Measurements from ENCODE around the gene ZBTB17.
"Not testable (repeated sequence)": the region's sequence is repeated elsewhere in the genome, so short reads cannot be mapped to it uniquely, and the experiment has no call there.

Gene ZBTB17

DNA sequence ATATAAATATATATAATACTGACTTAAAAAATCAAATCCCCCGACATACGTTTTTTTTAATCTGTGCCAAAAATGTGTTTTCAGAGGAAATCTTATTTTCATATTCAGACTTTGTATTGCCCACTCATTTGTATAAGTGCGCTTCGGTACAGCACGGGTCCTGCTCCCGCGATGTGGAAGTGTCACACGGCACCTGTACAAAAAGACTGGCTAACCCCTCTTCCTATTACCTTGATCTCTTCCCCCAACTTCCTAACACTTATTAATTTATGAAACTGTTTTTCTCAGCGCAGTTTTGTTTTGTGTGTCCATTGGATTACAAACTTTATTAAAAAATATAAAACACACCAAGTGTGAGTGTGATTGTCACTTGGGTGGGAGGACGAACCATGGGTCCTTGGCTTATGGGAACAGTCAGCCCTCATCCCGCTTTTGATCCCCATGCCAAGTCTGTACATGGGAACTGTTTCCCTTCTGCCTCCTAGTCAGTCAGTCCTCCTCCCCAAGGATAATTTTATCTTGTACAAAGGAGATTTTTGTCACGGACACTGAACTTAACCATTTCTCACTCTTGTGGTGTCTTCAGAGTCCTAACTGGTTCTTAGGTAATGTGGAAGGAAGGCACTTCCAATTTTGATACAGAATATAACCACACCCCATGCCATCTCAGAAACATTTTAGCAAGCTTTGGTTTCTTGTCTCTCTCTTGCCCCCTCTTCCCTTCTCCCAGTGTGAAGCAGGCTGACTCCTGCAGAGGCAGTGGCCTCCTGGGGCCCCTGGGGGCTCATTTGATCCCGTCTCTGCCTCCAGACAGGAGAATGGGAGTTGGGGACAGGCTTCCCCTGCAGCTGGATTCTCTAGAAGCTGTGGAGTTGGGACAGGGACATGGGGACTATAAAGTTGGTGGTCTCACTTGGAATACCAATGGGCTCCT, 35.5 kb downstream of the ZBTB17 start:
- no peak overlapping the region for H3K27ac ChIP-seq
- DNase-seq (ENCODE audit: low read depth, low spot score) = no peak

DNA sequence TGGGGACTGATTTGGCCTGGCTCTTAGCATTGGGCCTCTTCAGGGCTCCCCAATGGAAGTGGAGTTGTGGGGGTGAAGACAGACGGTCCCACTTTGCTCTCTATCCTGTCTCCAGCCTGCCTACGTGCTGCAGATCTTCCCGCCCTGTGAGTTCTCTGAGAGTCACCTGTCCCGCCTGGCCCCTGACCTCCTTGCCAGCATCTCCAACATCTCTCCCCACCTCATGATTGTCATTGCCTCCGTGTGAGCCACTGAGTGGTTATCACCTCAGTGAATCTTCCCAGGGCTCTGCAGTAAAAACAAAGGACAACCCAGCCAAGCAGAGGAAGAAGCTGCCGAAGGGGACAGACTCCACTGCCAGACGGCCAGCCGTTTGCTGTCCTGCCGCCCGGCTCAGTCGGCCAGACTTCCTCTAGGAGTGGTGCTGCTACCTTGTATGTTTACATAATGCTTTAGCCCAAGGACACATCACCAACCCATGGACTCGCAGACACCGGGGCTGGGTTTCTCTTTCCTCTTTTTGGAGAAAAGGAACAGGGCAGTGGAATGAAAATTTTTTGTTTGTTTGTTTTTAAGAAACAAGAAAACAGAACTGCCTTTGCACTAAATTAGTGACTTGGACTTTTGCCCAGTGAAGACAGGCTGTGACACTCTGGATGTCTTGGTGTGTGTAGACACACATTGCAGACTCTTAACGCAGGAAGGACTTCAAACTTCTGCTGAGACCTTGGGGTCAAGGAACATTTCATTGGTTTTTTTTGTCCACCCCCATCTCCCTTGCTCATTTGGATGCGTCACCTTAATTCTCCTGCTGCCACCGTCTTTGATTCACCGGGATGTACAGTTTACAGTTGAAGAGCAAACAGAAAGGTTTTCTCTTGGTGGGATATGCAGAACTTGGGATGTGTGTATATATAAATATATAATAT, 36.5 kb downstream of the ZBTB17 start:
- DNase-seq (ENCODE audit: low read depth, low spot score) = no peak
- H3K27ac ChIP-seq = peak overlapping the region; percentile 40

DNA sequence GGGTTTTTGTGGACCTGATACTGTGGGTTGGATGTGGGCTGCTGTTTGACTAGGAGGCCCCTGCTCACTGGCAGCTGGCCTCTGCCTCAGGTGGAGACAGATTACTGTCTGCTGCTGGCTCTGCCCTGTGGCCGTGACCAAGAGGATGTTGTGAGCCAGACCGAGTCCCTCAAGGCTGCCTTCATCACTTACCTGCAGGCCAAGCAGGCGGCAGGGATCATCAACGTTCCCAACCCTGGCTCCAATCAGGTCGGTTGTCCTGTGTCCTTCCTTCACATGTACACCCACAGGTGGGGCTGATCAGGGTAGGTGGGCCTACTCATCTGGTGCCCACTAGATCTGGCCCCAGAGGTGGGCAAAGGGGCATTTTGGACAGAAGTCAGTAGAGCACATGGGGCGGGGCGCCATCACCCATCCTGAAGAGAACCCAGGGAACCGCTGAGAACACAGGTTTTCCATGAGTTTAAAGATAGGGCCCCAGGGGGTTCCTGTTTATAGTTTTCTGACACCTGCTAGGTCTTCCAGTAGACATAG, 37.2 kb downstream of the ZBTB17 start:
- H3K27ac ChIP-seq = peak overlapping the region; percentile 40
- no peak for DNase-seq (ENCODE audit: low read depth, low spot score)

DNA sequence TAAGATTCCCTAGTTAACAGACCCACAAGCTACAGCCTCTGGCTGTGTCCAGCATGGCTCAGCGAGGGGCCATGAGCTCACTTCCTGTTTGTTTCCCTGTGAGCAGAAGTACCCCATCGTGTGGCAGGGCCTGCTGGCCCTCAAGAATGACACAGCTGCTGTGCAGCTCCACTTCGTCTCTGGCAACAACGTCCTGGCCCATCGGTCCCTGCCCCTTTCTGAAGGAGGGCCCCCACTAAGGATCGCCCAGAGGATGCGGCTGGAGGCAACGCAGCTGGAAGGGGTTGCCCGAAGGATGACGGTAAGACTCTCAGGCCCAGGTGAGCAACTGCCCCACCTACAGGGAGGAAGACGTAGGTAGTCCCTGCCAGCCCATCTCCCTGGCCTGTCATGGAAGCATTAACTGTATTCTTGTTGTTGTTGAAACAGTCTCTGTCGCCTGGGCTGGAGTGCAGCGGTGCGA, 38.2 kb downstream of the ZBTB17 start:
- DNase-seq (ENCODE audit: low read depth, low spot score) = no peak
- H3K27ac ChIP-seq = peak overlapping the region; percentile 16

DNA sequence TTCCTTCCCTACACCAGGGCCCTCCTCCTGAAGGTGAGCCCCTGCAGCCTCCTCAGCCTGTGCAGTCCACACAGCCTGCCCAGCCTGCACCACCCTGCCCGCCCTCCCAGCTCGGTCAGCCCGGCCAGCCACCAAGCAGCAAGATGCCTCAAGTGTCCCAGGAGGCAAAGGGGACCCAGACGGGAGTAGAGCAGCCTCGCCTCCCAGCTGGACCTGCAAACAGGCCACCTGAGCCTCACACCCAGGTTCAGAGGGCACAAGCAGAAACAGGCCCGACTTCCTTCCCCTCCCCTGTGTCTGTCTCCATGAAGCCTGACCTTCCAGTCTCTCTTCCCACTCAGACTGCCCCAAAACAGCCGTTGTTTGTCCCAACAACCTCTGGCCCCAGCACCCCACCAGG, 38.8 kb downstream of the ZBTB17 start:
- H3K27ac ChIP-seq = peak overlapping the region; percentile 16
- no peak for DNase-seq (ENCODE audit: low read depth, low spot score)

DNA sequence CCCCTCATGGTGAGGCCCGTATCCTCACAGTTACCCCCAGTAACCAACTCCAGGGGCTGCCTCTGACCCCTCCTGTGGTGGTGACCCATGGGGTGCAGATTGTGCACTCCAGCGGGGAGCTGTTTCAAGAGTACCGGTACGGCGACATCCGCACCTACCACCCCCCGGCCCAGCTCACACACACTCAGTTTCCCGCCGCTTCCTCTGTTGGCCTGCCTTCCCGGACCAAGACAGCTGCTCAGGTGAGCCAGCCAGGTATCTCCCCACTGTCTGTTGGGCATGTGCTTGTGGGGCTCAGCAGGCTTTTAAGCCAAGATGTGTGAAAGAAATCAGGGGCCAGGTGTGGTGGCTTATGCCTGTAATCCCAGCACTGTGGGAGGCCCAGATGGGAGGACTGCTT, 39.9 kb downstream of the ZBTB17 start:
- no peak overlapping the region for H3K27ac ChIP-seq
- DNase-seq (ENCODE audit: low read depth, low spot score) = no peak

DNA sequence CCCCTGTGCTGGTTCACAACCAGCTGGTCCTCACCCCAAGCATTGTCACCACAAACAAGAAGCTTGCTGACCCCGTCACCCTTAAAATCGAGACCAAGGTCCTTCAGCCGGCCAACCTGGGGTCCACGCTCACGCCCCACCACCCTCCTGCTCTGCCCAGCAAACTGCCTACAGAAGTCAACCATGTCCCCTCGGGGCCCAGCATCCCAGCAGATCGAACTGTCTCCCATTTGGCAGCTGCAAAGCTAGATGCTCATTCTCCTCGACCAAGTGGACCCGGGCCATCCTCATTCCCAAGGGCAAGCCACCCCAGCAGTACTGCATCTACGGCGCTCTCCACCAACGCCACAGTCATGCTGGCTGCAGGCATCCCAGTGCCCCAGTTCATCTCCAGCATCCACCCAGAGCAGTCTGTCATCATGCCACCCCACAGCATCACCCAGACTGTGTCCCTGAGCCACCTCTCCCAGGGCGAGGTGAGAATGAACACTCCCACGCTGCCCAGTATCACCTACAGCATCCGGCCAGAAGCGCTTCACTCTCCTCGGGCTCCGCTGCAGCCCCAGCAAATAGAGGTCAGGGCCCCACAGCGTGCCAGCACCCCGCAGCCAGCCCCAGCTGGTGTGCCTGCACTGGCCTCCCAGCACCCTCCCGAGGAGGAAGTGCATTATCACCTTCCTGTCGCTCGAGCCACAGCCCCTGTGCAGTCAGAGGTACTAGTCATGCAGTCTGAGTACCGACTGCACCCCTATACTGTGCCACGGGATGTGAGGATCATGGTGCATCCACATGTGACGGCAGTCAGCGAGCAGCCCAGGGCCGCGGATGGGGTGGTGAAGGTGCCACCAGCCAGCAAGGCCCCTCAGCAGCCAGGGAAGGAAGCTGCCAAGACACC, 40.6 kb downstream of the ZBTB17 start:
- H3K27ac ChIP-seq = no peak overlapping the region
- DNase-seq (ENCODE audit: low read depth, low spot score) = no peak

DNA sequence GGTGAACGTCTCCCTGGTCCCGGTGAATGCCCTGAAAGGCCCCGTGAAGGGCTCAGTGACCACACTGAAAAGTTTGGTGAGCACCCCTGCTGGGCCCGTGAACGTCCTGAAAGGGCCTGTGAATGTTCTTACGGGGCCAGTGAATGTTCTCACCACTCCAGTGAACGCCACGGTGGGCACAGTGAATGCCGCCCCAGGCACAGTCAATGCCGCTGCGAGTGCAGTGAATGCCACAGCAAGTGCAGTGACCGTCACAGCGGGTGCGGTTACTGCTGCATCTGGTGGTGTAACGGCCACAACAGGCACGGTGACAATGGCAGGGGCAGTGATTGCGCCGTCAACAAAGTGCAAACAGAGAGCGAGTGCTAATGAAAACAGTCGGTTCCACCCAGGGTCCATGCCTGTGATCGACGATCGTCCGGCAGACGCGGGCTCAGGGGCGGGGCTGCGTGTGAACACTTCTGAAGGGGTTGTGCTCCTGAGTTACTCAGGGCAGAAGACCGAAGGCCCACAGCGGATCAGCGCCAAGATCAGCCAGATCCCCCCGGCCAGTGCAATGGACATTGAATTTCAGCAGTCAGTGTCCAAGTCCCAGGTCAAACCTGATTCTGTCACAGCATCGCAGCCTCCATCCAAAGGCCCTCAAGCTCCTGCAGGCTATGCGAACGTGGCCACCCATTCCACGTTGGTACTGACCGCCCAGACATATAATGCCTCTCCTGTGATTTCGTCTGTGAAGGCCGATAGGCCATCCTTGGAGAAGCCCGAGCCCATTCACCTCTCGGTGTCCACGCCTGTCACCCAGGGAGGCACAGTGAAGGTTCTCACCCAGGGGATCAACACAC, 41.5 kb downstream of the ZBTB17 start:
- H3K27ac ChIP-seq = no peak overlapping the region
- no peak for DNase-seq (ENCODE audit: low read depth, low spot score)

DNA sequence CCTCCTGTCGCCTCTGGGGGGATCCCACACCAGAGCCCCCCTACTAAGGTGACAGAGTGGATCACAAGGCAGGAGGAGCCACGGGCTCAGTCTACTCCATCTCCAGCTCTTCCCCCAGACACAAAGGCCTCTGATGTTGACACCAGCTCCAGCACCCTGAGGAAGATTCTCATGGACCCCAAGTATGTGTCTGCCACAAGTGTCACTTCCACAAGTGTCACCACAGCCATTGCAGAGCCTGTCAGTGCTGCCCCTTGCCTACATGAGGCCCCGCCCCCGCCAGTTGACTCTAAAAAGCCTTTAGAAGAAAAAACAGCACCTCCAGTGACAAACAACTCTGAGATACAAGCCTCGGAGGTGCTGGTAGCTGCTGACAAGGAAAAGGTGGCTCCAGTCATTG, 42.2 kb downstream of the ZBTB17 start:
- DNase-seq (ENCODE audit: low read depth, low spot score) = no peak
- H3K27ac ChIP-seq = no peak overlapping the region

DNA sequence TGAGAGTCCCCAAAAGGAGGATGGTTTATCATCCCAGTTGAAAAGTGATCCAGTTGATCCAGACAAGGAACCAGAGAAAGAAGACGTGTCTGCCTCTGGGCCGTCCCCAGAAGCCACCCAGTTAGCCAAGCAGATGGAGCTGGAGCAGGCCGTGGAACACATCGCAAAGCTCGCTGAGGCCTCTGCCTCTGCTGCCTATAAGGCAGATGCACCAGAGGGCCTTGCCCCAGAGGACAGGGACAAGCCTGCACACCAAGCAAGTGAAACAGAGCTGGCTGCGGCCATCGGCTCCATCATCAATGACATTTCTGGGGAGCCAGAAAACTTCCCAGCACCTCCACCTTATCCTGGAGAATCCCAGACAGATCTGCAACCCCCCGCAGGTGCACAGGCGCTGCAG, 43.3 kb downstream of the ZBTB17 start:
- DNase-seq (ENCODE audit: low read depth, low spot score) = no peak
- H3K27ac ChIP-seq = no peak overlapping the region

DNA sequence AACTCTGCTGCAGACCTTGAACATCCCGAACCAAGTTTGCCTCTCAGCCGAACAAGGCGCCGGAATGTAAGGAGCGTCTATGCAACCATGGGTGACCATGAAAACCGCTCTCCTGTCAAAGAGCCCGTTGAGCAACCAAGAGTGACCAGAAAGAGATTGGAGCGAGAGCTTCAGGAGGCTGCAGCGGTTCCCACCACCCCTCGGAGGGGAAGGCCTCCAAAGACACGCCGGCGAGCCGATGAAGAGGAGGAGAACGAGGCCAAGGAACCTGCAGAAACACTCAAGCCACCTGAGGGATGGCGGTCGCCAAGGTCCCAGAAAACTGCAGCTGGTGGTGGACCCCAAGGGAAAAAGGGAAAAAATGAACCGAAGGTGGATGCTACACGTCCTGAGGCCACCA, 44.0 kb downstream of the ZBTB17 start:
- no peak for DNase-seq (ENCODE audit: low read depth, low spot score)
- H3K27ac ChIP-seq = no peak overlapping the region

DNA sequence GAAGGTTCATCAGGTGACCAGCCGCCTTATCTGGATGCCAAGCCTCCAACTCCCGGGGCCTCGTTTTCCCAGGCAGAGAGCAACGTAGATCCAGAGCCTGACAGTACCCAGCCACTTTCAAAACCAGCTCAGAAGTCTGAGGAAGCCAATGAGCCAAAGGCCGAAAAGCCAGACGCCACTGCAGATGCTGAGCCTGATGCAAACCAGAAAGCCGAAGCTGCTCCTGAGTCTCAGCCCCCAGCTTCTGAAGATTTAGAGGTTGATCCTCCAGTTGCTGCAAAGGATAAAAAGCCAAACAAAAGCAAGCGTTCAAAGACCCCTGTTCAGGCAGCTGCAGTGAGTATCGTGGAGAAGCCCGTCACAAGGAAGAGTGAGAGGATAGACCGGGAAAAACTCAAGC, 44.5 kb downstream of the ZBTB17 start:
- H3K27ac ChIP-seq = no peak overlapping the region
- DNase-seq (ENCODE audit: low read depth, low spot score) = no peak

DNA sequence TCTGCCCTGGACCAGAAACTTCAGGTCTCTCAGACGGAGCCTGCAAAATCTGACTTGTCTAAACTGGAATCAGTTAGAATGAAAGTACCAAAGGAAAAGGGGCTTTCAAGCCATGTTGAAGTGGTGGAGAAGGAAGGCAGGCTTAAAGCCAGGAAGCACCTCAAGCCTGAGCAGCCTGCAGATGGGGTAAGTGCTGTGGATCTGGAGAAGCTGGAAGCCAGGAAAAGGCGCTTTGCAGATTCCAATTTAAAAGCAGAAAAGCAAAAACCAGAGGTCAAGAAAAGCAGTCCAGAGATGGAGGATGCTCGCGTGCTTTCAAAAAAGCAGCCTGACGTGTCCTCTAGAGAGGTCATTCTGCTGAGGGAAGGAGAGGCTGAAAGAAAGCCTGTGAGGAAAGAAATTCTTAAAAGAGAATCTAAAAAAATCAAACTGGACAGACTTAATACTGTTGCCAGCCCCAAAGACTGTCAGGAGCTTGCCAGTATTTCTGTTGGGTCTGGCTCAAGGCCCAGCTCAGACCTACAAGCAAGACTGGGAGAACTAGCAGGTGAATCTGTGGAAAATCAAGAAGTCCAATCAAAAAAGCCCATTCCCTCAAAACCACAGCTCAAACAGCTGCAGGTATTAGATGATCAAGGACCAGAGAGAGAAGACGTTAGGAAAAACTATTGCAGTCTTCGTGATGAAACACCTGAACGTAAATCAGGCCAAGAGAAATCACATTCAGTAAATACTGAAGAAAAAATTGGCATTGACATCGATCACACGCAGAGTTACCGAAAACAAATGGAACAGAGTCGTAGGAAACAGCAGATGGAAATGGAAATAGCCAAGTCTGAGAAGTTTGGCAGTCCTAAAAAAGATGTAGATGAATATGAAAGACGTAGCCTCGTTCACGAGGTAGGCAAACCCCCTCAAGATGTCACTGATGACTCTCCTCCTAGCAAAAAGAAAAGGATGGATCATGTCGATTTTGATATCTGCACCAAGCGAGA, 46.6 kb downstream of the ZBTB17 start:
- DNase-seq (ENCODE audit: low read depth, low spot score) = no peak
- H3K27ac ChIP-seq = no peak overlapping the region

DNA sequence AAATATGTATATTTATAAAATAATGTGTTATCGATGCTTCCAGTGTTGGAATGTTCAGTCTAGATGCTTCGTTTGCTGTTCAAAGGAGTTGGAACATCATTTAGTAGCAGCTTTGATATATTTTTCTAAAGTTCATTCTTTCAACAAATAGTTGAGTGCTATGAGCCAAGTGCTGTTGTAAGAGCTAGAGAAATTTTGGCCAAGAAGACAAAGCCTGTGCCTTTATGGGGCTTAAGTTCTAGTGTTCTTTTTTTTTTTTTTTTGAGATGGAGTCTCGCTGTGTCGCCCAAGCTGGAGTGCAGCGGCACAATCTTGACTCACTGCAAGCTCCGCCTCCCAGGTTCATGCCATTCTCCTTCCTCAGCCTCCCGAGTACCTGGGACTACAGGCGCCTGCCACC, 49.5 kb downstream of the ZBTB17 start:
- not testable (repeated sequence) for H3K27ac ChIP-seq; DNase-seq (ENCODE audit: low read depth, low spot score)

DNA sequence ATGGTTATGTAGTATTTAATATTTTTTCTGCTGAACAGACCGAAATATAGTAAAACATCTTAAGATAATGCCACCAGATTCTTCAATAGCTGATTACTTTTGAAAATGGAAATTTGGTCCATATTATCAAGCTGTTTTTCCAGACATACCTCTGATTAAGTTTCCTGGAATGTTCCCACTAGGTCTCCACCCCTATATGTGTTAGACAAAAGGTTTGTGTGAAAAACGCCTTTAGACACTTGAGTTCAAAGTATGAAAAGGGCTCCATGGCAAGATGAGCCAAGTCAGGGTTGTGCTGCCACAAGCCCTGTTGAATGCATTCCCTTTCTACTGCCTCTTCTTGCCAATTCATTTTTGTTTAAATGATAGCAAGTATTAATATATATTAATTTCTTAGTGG, 52.7 kb downstream of the ZBTB17 start:
- H3K27ac ChIP-seq = peak overlapping the region; percentile 81
- peak; percentile 55 for DNase-seq (ENCODE audit: low read depth, low spot score)

DNA sequence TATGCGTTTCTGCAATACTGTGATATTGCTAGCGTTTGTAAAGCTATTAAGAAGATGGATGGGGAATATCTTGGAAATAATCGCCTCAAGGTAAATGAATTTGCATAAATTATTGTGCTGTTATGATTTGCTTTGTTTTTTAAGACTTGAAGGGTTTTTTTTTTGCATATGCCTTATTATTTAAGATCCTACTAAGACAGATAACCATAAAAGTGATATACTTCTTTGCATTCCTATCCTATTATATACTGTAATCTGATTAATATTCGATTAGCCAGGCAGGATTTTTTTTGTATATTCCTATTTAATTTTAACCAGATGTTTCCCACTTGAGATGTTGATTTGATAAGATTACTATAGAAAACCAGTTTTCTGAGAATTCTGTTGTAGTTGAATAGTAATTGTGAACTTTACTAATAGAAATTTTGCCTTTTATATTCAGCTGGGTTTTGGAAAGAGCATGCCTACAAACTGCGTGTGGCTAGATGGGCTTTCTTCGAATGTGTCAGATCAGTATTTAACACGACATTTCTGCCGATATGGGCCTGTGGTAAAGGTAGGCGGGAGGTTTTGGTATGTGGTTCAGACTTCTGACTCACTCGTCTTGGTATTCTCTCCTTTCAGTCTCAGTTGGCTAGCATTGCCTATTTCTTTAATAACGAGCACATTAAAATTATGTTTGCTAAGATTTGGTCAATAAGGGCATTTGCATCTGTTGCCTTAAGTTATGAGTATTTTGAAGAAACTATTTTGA, 56.8 kb downstream of the ZBTB17 start:
- peak overlapping the region; percentile 74 for H3K27ac ChIP-seq

DNA sequence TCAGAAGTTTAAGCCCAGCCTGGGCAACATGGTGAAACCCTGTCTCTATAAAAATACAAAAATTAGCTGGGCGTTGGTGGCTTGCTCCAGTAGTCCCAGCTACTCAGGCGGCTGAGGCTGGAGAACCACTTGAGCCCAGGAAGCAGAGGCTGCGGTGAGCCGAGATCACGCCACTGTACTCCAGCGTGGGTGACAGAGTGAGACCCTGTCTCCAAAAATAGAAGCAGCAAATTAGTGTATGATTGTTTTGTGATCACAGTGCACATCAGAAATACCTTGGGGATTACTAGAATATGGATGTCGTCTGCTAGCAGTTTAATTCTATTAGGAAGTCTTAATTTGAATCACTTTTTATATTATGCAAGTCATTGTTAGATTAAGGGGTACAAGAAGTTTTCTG, 59.0 kb downstream of the ZBTB17 start:
- DNase-seq (ENCODE audit: low read depth, low spot score) = no peak
- peak overlapping the region; percentile 56 for H3K27ac ChIP-seq

More for the DNA sequence above, 56.8 kb downstream of the ZBTB17 start:
- peak; percentile 57 for DNase-seq (ENCODE audit: low read depth, low spot score)

Measured in epithelial cell of prostate (primary cell).